Colon (tissue), 2 donors: Measurements from ENCODE around the gene SLC39A6.
"Not testable (repeated sequence)": the region's sequence is repeated elsewhere in the genome, so short reads cannot be mapped to it uniquely, and the experiment has no call there.

Experiments
- FAIRE-seq: peaks from 2 replicates; lab custom pipeline; 2012; peaks lifted over from hg19 to GRCh38; lab: Jason Lieb, UNC
- donor health status: control.
- donor health status: control.

The SLC39A6 gene, protein sequence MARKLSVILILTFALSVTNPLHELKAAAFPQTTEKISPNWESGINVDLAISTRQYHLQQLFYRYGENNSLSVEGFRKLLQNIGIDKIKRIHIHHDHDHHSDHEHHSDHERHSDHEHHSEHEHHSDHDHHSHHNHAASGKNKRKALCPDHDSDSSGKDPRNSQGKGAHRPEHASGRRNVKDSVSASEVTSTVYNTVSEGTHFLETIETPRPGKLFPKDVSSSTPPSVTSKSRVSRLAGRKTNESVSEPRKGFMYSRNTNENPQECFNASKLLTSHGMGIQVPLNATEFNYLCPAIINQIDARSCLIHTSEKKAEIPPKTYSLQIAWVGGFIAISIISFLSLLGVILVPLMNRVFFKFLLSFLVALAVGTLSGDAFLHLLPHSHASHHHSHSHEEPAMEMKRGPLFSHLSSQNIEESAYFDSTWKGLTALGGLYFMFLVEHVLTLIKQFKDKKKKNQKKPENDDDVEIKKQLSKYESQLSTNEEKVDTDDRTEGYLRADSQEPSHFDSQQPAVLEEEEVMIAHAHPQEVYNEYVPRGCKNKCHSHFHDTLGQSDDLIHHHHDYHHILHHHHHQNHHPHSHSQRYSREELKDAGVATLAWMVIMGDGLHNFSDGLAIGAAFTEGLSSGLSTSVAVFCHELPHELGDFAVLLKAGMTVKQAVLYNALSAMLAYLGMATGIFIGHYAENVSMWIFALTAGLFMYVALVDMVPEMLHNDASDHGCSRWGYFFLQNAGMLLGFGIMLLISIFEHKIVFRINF

DNA sequence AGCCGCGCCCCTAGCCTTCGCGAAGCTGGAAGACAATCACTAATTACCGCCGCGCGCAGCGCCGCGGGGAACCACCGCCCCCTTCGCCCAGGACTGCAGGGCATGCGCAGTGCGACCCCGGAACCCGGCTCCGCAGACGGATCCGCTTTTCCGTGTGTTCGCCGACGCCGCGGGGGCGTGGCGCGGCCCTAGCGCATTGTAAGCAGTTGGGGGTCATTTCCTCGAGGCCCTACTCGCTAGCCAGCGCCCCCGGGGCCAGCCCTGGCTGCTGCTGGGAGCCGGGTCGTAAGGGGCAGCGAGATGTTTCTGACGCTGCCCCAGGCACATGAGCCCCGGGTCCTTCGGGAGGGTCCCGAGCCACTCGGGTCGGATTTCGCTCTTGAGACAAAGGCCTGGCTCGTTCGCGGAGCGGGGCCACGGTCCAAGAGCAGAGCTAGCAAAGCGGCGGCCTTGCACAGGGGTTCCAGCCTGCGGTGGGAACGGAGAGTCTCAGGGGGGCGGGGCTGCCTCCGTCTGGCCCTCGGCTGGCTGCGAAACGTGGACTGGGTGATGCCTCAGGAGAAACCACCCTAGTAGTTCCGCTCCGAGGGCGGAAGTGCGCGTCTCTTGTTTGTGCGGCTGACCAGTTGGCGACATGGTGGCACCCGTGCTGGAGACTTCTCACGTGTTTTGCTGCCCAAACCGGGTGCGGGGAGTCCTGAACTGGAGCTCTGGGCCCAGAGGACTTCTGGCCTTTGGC lies at the start of gene SLC39A6, which contains the start of gene ELP2:
Gene SLC39A6, minus strand, starts transcription at position 41 of the 739 bp plus-strand sequence. CDS start 2,333 bp downstream, outside the sequence.
Gene ELP2, plus strand, starts transcription at position 600 of the 739 bp plus-strand sequence. Its CDS starts 35 bp downstream, at position 635.
- no peak for FAIRE-seq

DNA sequence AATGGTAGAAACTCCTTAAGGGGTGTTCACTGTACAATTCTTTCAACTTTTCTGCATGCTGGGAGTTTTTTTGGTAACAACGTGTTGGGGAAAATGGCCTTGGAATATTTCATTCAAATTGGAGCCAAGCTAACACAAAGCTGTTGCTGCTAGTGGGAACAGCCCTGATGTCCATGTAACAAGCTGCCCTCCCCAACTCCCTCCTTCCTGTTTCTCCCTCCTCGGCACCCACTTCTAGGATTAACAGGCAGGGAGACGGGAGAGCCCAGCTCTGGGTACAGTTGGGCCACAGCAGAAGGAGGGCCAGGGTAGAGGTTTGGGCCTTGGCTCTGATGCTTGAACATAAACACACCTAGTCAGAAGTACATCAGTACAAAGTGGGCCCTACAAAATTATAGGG lies 48.8 kb upstream of the SLC39A6 start:
- FAIRE-seq = no peak

DNA sequence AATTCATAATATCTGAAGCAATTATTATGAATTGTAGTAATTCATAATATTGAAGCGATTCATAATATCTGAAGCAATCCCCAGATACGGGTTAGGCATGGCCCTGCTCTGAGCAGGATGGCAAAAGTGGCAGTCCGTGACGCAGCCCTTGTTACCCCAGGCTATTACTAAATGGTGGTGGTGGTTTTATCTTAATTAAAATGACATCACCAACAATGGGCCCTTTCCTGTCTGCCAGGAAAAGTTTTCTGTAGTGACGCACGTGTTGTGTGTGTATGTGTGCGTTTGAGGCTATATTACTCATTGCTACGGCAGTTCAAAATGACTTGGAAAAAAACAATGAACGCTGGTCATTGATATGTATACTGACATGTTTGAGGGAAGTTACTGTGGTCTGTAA lies 47.6 kb upstream of the SLC39A6 start:
- no peak for FAIRE-seq

GRCh38 chr18:36176177-36176584 lies 47.0 kb upstream of the SLC39A6 start:
- FAIRE-seq = no peak

GRCh38 chr18:36175481-36175880 lies 46.3 kb upstream of the SLC39A6 start:
- no peak for FAIRE-seq

- FAIRE-seq = no peak
These were observed 40.8 kb upstream of the SLC39A6 start for GRCh38 chr18:36169938-36170337.

- FAIRE-seq = not testable (repeated sequence)
These were observed 39.2 kb upstream of the SLC39A6 start for GRCh38 chr18:36168296-36168695.

- no peak for FAIRE-seq
These were observed 38.6 kb upstream of the SLC39A6 start for GRCh38 chr18:36167692-36168218.

DNA sequence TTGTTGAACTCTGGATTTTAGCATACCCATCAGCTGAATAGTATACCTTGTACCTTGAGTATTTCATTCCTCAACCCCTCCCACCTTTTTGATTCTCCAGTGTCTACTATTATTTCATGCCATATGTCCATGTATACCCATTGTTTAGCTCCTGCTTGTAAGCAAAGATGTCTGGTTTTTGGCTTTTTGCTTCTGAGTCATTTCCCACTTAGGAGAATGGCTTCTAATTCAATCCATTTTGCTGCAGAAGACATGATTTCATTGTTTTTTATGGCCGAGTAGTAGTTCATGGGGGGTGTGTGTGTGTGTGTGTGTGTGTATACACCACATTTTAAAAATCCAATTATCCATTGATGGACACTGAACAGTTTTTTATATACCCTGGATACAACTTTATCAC lies 33.8 kb upstream of the SLC39A6 start:
- FAIRE-seq = no peak

GRCh38 chr18:36160959-36161371 lies 31.8 kb upstream of the SLC39A6 start:
- FAIRE-seq = no peak

- FAIRE-seq = no peak
These were observed 29.2 kb upstream of the SLC39A6 start for GRCh38 chr18:36158266-36158867.

GRCh38 chr18:36157441-36157840 lies 28.3 kb upstream of the SLC39A6 start:
- FAIRE-seq = no peak

DNA sequence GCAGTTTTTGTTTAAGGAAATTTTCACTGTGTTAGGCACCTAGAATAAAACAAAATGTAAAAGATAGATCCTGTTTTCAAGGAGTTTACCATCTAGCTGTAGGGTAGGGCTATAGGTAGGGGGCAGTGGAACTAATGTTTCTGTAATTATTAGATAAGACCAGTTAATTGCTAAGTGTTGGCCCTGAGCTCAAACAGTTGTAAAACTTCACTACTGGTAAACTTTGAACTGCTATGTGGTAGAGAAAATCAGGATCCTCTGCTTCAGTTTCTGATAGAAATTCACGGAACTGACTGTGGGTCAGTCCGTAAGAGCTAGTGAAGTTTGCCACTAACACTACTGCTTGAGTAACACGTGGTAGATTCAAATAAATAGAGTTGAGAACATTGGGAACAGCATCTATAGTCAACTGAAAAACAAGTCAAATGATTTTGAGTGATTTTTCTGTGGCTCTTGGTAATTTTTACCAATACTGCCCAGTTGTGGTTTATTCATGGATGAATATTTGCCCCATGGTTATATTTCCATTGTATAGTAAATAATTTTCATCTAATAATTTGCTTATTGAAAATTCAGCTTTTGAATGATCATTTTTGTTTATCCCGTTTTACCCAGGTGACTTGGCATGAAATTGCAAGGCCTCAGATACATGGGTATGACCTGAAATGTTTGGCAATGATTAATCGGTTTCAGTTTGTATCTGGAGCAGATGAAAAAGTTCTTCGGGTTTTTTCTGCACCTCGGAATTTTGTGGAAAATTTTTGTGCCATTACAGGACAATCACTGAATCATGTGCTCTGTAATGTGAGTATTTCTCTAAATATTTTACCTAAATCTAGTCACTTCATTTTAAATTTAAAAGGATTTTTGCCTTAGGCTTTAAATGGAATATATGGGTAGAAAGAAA lies 27.0 kb upstream of the SLC39A6 start:
- no peak for FAIRE-seq

GRCh38 chr18:36153771-36154170 lies 24.6 kb upstream of the SLC39A6 start:
- FAIRE-seq = no peak

DNA sequence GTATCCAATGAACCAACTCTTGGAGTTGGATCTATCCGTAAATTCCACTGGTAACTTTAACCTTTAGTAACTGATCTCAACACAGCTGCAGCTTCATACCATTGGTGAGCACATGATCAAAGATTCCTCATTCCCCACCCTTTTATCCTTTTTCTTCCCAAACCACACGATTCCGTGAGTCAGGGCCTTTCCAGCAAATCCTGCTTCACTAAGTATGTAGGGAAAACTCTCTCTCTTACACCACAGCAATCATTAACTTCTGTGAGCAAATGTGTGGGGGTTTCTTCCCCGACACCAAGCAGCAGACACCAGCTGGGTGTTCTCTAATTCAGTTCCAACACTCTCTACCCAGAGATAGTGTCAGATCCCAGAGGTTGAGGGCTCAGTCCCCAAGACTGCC lies 24.1 kb upstream of the SLC39A6 start:
- no peak for FAIRE-seq

DNA sequence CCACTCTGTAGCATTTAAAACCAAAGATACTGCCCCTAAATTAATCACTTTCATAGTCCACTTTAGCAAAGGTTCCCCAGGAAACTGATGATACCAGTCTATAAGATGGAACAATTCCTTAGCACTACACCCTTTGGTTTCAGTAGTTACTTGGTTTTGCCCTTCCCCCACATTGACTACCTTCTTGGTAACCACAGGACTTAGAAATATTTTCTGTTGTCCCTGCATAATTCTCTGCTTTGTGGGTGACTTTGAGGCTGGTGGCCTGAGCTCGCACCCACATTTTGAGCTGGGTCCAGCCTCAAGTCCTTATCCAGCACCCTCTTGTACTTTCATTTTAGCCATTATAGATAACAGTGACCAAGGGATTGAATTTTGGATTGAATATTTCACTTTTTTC lies 23.6 kb upstream of the SLC39A6 start:
- no peak for FAIRE-seq

GRCh38 chr18:36149514-36150289 lies 20.6 kb upstream of the SLC39A6 start:
- FAIRE-seq = no peak

DNA sequence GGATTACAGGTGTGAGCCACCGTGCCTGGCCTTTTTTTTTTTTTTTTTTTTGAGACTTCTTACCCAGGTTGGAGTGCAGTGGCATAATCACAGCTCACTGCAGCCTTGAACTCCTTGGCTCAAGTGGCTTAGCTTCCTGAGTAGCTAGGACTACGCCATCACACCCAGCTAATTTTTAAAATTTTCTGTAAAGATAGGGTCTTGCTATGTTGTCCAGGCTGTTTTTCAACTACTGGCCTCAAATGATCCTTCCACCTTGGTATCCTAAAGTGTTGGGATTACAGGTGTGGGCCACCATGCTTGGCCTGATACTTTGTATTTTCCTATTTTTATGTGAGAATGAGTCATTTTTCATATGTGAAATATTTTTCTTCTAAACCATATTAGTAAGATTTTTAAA lies 14.3 kb upstream of the SLC39A6 start:
- FAIRE-seq = no peak

- no peak for FAIRE-seq
These were observed 13.6 kb upstream of the SLC39A6 start for GRCh38 chr18:36142751-36143150.

DNA sequence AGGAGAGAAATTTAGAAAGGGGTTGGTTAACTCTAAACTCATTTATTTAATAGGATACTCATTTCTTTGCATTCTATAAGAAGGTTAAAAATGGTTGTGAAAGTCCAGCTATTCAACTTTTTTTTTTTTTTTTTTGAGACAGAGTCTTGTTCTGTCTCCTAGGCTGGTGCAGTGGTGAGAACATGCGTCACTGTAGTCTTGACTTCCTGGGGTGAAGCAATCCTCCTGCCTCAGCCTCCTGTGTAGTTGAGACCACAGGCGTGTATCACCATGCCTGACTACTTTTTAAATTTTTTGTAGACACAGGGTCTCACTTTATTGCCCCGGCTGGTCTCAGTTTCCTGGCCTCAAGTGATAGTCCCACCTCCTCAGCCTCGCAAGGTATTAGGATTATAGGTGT lies 12.4 kb upstream of the SLC39A6 start:
- no peak for FAIRE-seq
